HepG2 (cell line): ENCODE data around the gene TMEM120A. TPM values are rescaled to one million over a fixed set of nuclear protein-coding genes. Genes with fewer than 3 reads are reported as not detected.
A peak's percentile ranks its signal among the peaks of the same experiment; 100 is the strongest.

Experiments used
- ARNT2 ChIP-seq: sonication (generic); formaldehyde crosslinking; IDR thresholded peaks from 2 replicates; pipeline ENCODE4 v1.8.0; 2022; ENCODE audit warnings: mild to moderate bottlenecking, low read depth, missing genetic modification reagents, moderate library complexity
- GLI4 ChIP-seq: sonication (generic); formaldehyde crosslinking; IDR thresholded peaks from 2 replicates; pipeline ENCODE4 v1.5.1; 2020; ENCODE audit warnings: missing genetic modification reagents, mild to moderate bottlenecking, moderate library complexity, borderline replicate concordance
- NR3C1 ChIP-seq: sonication (generic); formaldehyde crosslinking; IDR thresholded peaks from 2 replicates; pipeline ENCODE4 v1.4.0; 2020; ENCODE audit warnings: missing genetic modification reagents
- TEF ChIP-seq: sonication (generic); formaldehyde crosslinking; IDR thresholded peaks from 2 replicates; pipeline ENCODE4 v1.5.0; 2020; ENCODE audit warnings: missing genetic modification reagents
- THYN1 ChIP-seq: sonication (generic); formaldehyde crosslinking; IDR thresholded peaks from 2 replicates; pipeline ENCODE4 v1.8.1; 2023; ENCODE audit warnings: low read depth, mild to moderate bottlenecking, moderate library complexity, missing genetic modification reagents, borderline replicate concordance
- ZBTB3 ChIP-seq: sonication (generic); formaldehyde crosslinking; IDR thresholded peaks from 2 replicates; pipeline ENCODE4 v1.4.0; 2020; ENCODE audit warnings: low read depth, mild to moderate bottlenecking, moderate library complexity, missing genetic modification reagents, borderline replicate concordance
- ZFAT ChIP-seq: sonication (generic); formaldehyde crosslinking; conservative IDR thresholded peaks from 2 replicates; pipeline ENCODE4 v1.8.1; 2023; ENCODE audit warnings: missing genetic modification reagents, inconsistent platforms
- ZNF329 ChIP-seq: sonication (generic); formaldehyde crosslinking; IDR thresholded peaks from 2 replicates; pipeline ENCODE4 v1.9.0; 2021; ENCODE audit warnings: low read depth, mild to moderate bottlenecking, missing genetic modification reagents
- ZNF362 ChIP-seq: sonication (generic); formaldehyde crosslinking; IDR thresholded peaks from 2 replicates; pipeline ENCODE4 v1.4.0; 2020; ENCODE audit warnings: missing genetic modification reagents, mild to moderate bottlenecking, borderline replicate concordance
- ZNF446 ChIP-seq: sonication (generic); formaldehyde crosslinking; IDR thresholded peaks from 2 replicates; pipeline ENCODE4 v1.5.0; 2020; ENCODE audit warnings: mild to moderate bottlenecking, missing genetic modification reagents
- ZNF512B ChIP-seq: sonication (generic); formaldehyde crosslinking; IDR thresholded peaks from 2 replicates; pipeline ENCODE4 v1.5.1; 2020; ENCODE audit warnings: missing genetic modification reagents, mild to moderate bottlenecking, borderline replicate concordance
- ZNF660 ChIP-seq: sonication (generic); formaldehyde crosslinking; IDR thresholded peaks from 2 replicates; pipeline ENCODE4 v1.5.1; 2020; ENCODE audit warnings: mild to moderate bottlenecking, low read depth, missing genetic modification reagents, borderline replicate concordance
- ZNF687 ChIP-seq: sonication (generic); formaldehyde crosslinking; IDR thresholded peaks from 2 replicates; pipeline ENCODE4 v1.5.1; 2020; ENCODE audit warnings: mild to moderate bottlenecking, missing genetic modification reagents, moderate library complexity
- polyA plus RNA-seq, 8 experiments: library from polyadenylated mRNA; depleted of rRNA in 3 of 8; stranded (reverse) in 7 of 8; unstranded in 1 of 8; fragments of >200 nt; fragmentation: Illumina TruSeq in 4 of 8; extraction: Trizol in 4 of 8; gene quantifications; 2 replicates each; pipeline versions ENCODE4 v1.2.1 to v1.2.3, GENCODE V29; 2011 to 2016; ENCODE audit warnings: low read depth in 4 of 8, missing spikeins in 1 of 8, mixed read lengths in 1 of 8; ENCODE audit not compliant: insufficient read depth in 1 of 8
- total RNA-seq, 5 experiments: library from RNA; depleted of rRNA; stranded (reverse); fragments of >200 nt; fragmentation: Illumina TruSeq; extraction: Trizol; gene quantifications; 2 replicates each; pipeline ENCODE4 v1.2.3, GENCODE V29; 2016; ENCODE audit warnings: low read depth in 1 of 5
- TF ChIP-seq, protein P1 (sequence below): sonication (generic); formaldehyde crosslinking; IDR thresholded peaks from 2 replicates; pipeline ENCODE4 v1.4.0; 2020; ENCODE audit warnings: mild to moderate bottlenecking, missing genetic modification reagents

Gene TMEM120A
- total and polyA plus RNA-seq, 2 of the 13 experiments (the other 11 are each of a cell fraction or from before 2014, with no cell fraction given): 40.3 to 102 TPM

DNA sequence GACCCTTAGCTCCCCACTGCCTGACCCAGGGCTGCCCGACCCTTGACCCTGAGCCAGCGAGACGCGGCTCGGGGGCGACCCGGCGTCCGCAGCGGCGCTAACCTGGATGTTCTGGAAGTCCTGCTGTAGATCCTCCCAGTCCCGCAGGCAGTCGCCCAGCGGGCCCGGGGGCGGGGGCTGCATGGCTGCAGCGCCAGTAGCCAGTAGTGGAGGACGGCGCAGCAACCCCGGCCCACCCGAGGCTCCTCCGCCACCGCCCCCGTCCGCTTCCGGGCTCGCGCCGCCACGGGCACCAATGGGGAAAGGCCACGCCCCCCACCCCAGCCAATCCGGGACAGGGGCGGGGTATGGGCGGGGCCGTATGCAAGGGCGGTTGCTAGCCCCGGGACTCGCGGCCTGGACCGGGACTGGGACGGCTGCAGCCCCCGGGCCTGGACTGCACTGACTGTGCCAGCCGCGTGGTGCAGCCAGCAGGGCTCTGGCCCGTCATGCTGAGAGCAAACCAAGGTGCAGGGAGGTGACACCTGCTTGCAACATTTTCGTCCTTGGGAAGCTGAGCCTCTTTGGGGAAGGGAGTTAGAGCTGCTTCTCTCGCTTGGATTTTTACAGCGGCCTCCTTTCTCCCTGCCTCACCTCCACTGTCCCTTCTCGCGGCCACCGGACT is at the start of gene TMEM120A (continued):
- TF ChIP-seq ZBTB3 (CRISPR knock-in tag) (no peak), NR3C1 (CRISPR knock-in tag) (no peak), ARNT2 (CRISPR knock-in tag) (peak; percentile 87), THYN1 (CRISPR knock-in tag) (no peak), GLI4 (CRISPR knock-in tag) (no peak), TEF (CRISPR knock-in tag) (no peak), ZFAT (CRISPR knock-in tag) (no peak), ZNF512B (CRISPR knock-in tag) (no peak), ZNF446 (no peak), ZNF362 (CRISPR knock-in tag) (no peak), ZNF329 (CRISPR knock-in tag) (peak; percentile 48; the same call in 1 of the 2 replicates), ZNF660 (CRISPR knock-in tag) (no peak), ZNF687 (CRISPR knock-in tag) (peak; percentile 83)
- TF ChIP-seq, protein P1, sequence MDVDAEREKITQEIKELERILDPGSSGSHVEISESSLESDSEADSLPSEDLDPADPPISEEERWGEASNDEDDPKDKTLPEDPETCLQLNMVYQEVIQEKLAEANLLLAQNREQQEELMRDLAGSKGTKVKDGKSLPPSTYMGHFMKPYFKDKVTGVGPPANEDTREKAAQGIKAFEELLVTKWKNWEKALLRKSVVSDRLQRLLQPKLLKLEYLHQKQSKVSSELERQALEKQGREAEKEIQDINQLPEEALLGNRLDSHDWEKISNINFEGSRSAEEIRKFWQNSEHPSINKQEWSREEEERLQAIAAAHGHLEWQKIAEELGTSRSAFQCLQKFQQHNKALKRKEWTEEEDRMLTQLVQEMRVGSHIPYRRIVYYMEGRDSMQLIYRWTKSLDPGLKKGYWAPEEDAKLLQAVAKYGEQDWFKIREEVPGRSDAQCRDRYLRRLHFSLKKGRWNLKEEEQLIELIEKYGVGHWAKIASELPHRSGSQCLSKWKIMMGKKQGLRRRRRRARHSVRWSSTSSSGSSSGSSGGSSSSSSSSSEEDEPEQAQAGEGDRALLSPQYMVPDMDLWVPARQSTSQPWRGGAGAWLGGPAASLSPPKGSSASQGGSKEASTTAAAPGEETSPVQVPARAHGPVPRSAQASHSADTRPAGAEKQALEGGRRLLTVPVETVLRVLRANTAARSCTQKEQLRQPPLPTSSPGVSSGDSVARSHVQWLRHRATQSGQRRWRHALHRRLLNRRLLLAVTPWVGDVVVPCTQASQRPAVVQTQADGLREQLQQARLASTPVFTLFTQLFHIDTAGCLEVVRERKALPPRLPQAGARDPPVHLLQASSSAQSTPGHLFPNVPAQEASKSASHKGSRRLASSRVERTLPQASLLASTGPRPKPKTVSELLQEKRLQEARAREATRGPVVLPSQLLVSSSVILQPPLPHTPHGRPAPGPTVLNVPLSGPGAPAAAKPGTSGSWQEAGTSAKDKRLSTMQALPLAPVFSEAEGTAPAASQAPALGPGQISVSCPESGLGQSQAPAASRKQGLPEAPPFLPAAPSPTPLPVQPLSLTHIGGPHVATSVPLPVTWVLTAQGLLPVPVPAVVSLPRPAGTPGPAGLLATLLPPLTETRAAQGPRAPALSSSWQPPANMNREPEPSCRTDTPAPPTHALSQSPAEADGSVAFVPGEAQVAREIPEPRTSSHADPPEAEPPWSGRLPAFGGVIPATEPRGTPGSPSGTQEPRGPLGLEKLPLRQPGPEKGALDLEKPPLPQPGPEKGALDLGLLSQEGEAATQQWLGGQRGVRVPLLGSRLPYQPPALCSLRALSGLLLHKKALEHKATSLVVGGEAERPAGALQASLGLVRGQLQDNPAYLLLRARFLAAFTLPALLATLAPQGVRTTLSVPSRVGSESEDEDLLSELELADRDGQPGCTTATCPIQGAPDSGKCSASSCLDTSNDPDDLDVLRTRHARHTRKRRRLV (CRISPR knock-in tag): peak; percentile 75; the same call in 1 of the 2 replicates
